BLaER1 (cell line): ENCODE data around the gene ZDHHC7.

ENCODE experiments used
- H3K27ac ChIP-seq: shearing (Covaris generic); formaldehyde crosslinking; 2 replicates; pipeline ENCODE4 v1.8.1; 2022
- H3K27me3 ChIP-seq: shearing (Covaris generic); formaldehyde crosslinking; 2 replicates; pipeline ENCODE4 v1.8.1; 2022
- H3K36me3 ChIP-seq: shearing (Covaris generic); formaldehyde crosslinking; 2 replicates; pipeline ENCODE4 v1.8.1; 2022
- H3K4me1 ChIP-seq: shearing (Covaris generic); formaldehyde crosslinking; 2 replicates; pipeline ENCODE4 v1.8.1; 2022
- H3K4me2 ChIP-seq: shearing (Covaris generic); formaldehyde crosslinking; 2 replicates; pipeline ENCODE4 v1.8.1; 2022
- H3K4me3 ChIP-seq: shearing (Covaris generic); formaldehyde crosslinking; 2 replicates; pipeline ENCODE4 v1.8.1; 2022
- H3K9ac ChIP-seq: shearing (Covaris generic); formaldehyde crosslinking; 2 replicates; pipeline ENCODE4 v1.8.1; 2022
- H3K9me3 ChIP-seq: shearing (Covaris generic); formaldehyde crosslinking; 2 replicates; pipeline ENCODE4 v1.8.1; 2022
- H4K20me1 ChIP-seq: shearing (Covaris generic); formaldehyde crosslinking; 2 replicates; pipeline ENCODE4 v1.8.1; 2022
- Cebpa-rat ChIP-seq: shearing (Covaris generic); IDR thresholded peaks from 2 replicates; pipeline ENCODE4 v1.8.1; 2022

Gene ZDHHC7

DNA sequence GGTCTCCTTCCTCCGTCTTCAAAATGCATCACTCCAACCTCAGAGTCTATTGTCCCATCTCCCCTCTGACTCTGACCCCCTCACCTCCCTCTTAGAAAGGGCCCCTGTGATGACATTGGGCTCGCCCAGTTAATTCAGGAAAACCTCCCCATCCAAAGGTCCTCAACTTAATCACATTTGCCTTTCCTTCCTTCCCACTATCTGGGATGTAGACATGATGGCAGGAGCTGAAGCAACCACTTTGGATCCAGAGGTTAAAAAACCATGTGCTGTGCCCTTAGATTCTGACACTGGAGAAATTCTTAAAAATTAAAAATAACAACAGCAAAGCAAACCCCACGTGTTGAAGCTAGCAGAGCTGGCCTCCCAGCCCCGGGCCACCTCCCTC, 80.2 kb downstream of the ZDHHC7 start:
- no peaks in the 10 kb centered on the region for H3K27me3 ChIP-seq
- no peak overlapping the region for H3K9ac ChIP-seq
- H3K9me3 ChIP-seq: no peaks in the 10 kb centered on the region
- H3K27ac ChIP-seq: no peak overlapping the region
- no peak overlapping the region for H3K4me3 ChIP-seq
- H3K36me3 ChIP-seq: no peaks in the 10 kb centered on the region
- TF ChIP-seq Cebpa-rat: no peak
- H4K20me1 ChIP-seq: no peaks in the 10 kb centered on the region
- no peak overlapping the region for H3K4me2 ChIP-seq
- peaks cover 31% of the 10 kb centered on the region for H3K4me1 ChIP-seq

DNA sequence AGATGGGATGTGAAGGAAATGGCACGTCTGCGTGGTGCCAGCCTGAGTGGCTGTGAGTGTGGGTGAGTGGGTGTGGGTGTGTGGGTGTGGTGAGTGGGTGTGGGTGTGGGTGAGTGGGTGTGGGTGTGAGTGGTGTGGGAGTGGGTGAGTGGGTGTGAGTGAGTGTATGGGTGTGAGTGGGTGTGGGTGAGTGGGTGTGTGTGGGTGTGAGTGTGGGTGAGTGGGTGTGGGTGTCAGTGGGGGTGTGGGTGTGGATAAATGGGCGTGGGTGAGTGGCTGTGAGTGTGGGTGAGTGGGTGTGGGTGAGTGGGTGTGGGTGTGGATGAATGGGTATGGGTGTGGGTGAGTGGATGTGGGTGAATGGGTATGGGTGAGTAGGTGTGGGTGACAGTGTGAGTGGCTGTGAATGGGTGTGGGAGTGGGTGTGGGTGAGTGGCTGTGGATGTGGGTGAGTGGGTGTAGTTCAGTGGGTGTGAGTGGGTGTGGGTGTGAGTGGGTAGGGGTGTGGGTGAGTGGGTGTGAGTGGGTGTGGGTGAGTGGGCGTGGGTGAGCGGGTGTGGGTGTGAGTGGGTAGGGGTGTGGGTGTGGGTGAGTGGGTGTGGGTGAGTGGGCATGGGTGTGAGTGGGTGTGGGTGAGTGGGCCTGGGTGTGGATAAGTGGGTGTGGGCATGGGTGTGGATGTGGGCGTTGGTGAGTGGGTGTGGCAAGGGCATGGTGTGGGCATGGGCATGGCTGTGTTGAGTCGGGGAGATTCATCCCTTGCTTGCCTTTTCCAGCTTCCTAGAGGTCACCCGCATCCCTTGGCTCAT, 80.8 kb downstream of the ZDHHC7 start:
- Histone ChIP-seq H4K20me1 (no peaks in the 10 kb centered on the region), H3K36me3 (no peaks in the 10 kb centered on the region), H3K4me1 (peaks cover 33% of the 10 kb centered on the region), H3K4me3 (no peak overlapping the region), H3K9ac (no peak overlapping the region), H3K9me3 (no peaks in the 10 kb centered on the region), H3K27ac (no peak overlapping the region), H3K27me3 (no peaks in the 10 kb centered on the region), H3K4me2 (peak overlapping the region; percentile 65)
- no peak for TF ChIP-seq Cebpa-rat

DNA sequence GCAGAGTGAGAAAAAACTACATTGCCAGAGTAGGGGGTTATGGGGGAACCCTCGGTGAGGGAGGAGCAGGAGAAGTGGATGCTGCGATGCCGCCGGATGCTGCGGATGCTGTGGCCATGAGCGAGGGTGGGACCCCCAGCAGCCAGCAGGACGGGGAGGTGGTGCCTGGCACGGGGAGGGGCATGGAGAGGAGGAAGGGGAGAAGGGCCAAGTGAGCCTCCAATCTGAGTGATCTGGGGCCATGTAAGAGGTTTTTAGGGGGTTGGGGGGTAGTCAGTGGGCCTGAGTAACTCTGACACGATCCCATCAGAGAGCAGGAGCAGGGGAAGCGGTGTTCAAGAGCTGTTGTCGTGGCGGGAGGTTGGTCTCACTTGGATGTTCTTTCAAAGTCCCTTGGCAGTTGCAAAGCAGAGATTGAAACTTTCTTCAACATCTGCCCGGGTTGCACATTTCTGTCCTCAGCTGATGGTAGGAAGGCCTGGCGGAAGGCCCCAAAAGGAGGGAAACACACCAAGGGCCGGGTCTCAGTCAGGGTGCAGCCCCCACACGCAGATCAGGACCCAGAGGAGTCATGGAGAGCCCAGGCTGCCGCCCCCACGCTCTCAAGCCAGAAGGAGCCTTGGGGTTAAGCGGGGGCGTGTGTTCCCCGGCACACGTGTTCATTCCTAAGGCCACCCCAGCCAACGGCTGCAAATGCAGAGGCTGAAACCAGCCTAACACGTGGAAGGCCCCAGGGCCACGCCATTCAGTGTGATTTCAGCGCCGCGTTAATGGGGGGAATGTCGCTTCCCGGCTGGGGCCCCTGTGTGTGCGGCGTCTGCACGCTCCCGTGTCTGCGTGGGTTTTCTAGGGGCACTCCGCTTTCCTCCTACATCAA, 81.7 kb downstream of the ZDHHC7 start:
- Histone ChIP-seq H3K36me3 (no peaks in the 10 kb centered on the region), H3K27me3 (no peaks in the 10 kb centered on the region), H3K27ac (no peak overlapping the region), H3K9ac (no peak overlapping the region), H3K4me2 (peak overlapping the region; percentile 65), H3K4me3 (no peak overlapping the region), H3K4me1 (peaks cover 42% of the 10 kb centered on the region), H4K20me1 (no peaks in the 10 kb centered on the region), H3K9me3 (no peaks in the 10 kb centered on the region)
- no peak for TF ChIP-seq Cebpa-rat

DNA sequence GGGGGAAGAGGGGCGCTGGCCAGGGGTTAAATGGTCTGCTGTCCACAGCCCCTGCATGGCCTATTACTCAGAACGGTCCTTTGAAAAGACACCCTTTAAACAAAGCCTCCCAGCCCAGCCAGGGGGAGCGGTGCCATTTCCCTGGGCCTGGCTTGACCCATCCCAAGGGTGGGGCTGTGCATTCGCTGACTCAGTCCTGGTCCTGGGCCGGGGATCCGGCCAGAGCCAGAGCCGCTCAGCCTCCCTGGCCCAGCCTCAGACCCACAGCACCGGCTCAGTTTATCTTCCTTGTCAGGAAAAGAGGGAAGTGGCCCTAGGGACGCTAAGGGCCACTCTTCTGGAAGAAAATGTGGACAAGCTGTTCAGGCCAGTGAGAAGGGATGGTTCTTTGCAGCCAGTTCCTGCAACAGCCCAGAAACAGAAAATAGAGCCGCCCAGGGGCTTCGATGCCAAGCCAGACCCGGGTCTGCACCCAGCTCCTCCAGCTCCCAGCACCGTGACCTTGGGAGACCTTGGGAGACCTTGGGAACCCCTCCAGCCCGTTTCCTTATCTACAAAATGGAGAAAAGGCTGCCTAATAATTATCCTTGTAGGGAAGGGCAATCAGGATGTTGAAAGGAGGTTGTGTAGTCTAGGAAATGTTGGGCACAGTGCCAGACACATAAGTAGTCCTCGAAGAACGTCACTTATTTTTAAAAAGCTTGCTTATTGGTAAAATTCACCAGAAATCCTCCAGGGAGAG, 82.5 kb downstream of the ZDHHC7 start:
- no peaks in the 10 kb centered on the region for H3K27me3 ChIP-seq
- no peaks in the 10 kb centered on the region for H4K20me1 ChIP-seq
- peaks cover 50% of the 10 kb centered on the region for H3K4me1 ChIP-seq
- H3K27ac ChIP-seq: no peak overlapping the region
- H3K9ac ChIP-seq: no peak overlapping the region
- H3K4me2 ChIP-seq: peak overlapping the region; percentile 65
- H3K36me3 ChIP-seq: no peaks in the 10 kb centered on the region
- H3K4me3 ChIP-seq: no peak overlapping the region
- H3K9me3 ChIP-seq: no peaks in the 10 kb centered on the region
- TF ChIP-seq Cebpa-rat: no peak

DNA sequence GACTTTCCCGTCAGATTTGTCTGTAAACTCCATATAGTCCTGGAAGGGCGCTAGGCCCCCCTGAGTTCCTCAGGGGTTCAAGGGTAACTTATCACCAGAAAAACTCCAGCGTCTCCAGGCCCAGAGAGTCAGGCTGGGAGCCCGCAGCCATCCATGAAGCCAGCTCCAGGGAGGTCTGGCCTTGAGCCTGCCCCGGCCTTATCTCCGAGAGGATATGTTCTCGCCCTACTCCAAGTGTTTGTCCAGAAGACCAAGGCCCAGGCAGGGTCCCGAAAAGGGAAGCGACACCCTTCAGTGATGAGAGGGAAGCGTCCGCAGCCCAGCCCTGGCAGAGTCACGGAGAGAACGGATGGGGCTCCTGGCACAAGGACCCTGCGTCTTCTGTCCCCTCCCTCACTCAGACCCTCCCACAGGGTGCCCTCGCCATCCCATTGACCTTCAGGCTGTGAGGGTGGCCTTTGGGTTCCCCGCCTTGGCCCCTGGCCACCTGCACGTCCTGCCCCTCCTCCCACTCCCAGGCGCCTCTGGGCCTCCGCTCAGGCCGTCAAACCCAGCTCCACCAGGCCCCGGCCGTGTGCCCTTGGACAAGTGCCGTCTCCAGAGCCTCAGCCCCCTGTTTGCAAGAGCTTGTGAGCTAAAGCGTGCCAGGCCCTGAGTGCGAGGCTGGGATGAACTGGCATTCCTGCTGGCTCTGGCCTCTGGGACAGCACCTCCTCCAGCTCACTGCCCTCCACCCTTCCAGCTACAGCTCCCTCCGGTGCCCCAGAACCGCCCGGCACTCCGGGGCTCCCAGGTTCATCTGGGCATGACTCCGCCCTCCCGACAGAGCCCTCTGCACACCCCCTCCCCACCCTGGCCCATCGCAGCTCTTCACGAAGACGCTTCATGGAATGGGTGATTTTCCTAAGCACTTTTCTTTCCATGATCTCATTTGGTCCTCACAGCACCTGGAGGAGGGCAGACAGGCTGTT, 83.4 kb downstream of the ZDHHC7 start:
- no peak overlapping the region for H3K27ac ChIP-seq
- H3K36me3 ChIP-seq: no peaks in the 10 kb centered on the region
- no peak overlapping the region for H3K4me3 ChIP-seq
- no peaks in the 10 kb centered on the region for H4K20me1 ChIP-seq
- H3K27me3 ChIP-seq: no peaks in the 10 kb centered on the region
- H3K4me1 ChIP-seq: peaks cover 58% of the 10 kb centered on the region
- no peak for TF ChIP-seq Cebpa-rat
- no peak overlapping the region for H3K9ac ChIP-seq
- H3K4me2 ChIP-seq: no peak overlapping the region
- no peaks in the 10 kb centered on the region for H3K9me3 ChIP-seq

DNA sequence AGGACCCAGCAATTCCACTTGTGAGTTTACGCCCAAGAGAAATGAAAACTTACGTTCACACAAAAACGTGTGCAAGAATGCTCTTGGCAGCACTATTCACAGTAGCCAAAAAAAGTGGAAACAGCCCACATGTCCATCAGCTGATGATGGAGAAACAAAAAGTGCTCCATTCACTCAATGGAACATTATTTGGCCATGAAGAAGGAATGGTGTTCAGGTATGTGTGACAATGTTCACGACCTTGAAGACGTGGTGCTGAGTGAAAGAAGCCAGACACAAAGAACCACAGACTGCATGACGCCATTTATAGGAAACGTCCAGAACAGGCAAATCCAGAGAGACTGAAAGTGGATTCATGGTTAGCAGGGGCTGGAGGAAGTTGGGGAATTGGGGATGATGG, 84.9 kb downstream of the ZDHHC7 start:
- Histone ChIP-seq H3K27ac (no peak overlapping the region), H3K36me3 (no peaks in the 10 kb centered on the region), H3K27me3 (no peaks in the 10 kb centered on the region), H3K9ac (no peak overlapping the region), H4K20me1 (no peaks in the 10 kb centered on the region), H3K4me1 (peaks cover 58% of the 10 kb centered on the region), H3K4me2 (no peak overlapping the region), H3K9me3 (no peaks in the 10 kb centered on the region), H3K4me3 (no peak overlapping the region)
- TF ChIP-seq Cebpa-rat: no peak

DNA sequence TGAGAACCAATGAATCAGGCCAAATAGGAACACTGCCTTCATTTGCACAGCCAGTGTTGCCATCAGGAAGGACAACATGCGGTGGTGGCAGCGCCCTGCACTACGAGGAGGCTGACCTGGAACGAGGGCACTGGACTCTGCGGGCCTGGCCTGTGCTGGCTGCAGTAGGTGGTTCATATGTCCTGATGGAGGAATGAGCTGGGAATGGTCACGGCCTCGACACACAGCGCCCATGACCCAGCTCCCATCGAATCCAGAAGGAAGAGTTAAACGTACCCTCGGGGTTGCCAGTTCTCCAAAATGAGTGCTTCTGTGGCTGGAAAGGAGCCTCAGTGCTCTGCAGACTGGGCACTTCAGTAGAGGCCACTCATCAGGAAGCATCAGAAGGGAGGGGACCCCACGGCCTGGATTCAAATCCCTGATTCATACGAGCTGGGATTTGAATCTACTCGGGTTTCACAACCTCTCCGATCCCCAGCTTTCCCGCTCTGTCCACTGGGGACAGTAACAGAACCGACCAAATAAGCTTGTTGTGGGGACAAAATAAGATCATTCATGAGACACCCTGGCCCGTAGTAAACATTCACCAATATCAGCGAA, 85.5 kb downstream of the ZDHHC7 start:
- H4K20me1 ChIP-seq: no peaks in the 10 kb centered on the region
- H3K27me3 ChIP-seq: no peaks in the 10 kb centered on the region
- no peak overlapping the region for H3K4me2 ChIP-seq
- H3K9me3 ChIP-seq: no peaks in the 10 kb centered on the region
- no peak for TF ChIP-seq Cebpa-rat
- no peak overlapping the region for H3K9ac ChIP-seq
- H3K36me3 ChIP-seq: no peaks in the 10 kb centered on the region
- no peak overlapping the region for H3K4me3 ChIP-seq
- H3K4me1 ChIP-seq: peaks cover 58% of the 10 kb centered on the region
- H3K27ac ChIP-seq: no peak overlapping the region

DNA sequence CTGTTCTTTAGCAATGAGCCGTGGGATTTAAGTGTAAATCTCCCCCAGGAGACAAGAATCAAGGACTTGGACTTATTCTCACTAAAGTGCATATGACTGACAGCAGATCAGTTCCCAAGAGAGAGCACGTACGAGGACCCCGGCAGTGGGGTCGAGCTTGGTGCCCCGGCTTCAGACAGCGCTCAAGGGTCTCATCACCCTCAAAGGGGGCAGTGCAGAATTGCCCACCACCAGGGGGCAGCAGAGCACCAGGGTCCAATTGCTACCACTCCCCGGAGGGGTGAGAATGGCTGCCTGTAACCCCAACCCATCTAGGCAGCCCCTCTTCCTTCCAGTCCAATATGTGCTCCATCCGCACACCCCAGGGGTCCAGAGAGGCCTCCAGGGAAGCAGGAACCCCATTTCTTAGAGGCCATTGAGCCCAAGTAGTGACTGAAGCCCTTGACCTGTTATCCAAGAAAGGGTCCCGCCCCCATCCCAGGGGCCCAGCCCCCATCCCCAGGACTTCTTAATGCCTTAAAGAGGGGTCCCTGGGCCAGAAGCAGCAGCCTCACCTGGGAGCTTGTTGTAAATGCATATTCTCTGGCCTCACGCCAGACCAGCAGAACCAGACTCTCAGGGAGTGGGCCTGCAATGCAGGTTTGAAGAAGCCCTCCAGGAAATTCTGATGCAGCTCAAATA, 86.1 kb downstream of the ZDHHC7 start:
- H3K9ac ChIP-seq: no peak overlapping the region
- H3K36me3 ChIP-seq: no peaks in the 10 kb centered on the region
- H3K27me3 ChIP-seq: no peaks in the 10 kb centered on the region

More for the DNA sequence above, 86.1 kb downstream of the ZDHHC7 start:
- no peak for TF ChIP-seq Cebpa-rat
- peaks cover 56% of the 10 kb centered on the region for H3K4me1 ChIP-seq
- H3K9me3 ChIP-seq: no peaks in the 10 kb centered on the region
- peak overlapping the region; percentile 77 for H3K4me2 ChIP-seq
- no peak overlapping the region for H3K27ac ChIP-seq
- no peaks in the 10 kb centered on the region for H4K20me1 ChIP-seq
- H3K4me3 ChIP-seq: no peak overlapping the region
